Ovary (tissue), 9 donors: ENCODE measurements around the gene CENPC. TPM values are rescaled to one million over a fixed set of nuclear protein-coding genes. Genes with fewer than 3 reads are reported as not detected.

Experiments used
- DNase-seq, 5 donors: peaks; one replicate each; pipeline ENCODE4 v3.0.0-alpha.2; 2019 to 2020
- H3K27ac ChIP-seq, 2 donors: fragments of 200-600 bp; one replicate each; pipeline versions ENCODE4 v1.5.1 to v1.8.0; 2019 to 2022
- H3K27me3 ChIP-seq: fragments of 200-600 bp; one replicate; pipeline ENCODE4 v1.8.0; 2022
- H3K36me3 ChIP-seq: fragments of 200-600 bp; sonication (generic); one replicate; pipeline ENCODE4 v1.5.1; 2019
- H3K4me1 ChIP-seq: one replicate; pipeline ENCODE4 v1.8.1; 2013; ENCODE audit warnings: mild to moderate bottlenecking, moderate library complexity; ENCODE audit not compliant: insufficient read depth
- H3K4me3 ChIP-seq: fragments of 200-600 bp; sonication (generic); one replicate; pipeline ENCODE4 v1.5.1; 2017
- H3K9me3 ChIP-seq, 2 donors: fragments of 200-600 bp in 1 of 2; sonication (generic) in 1 of 2; one replicate each; pipeline versions ENCODE4 v1.5.1 to v1.8.1; 2013 to 2019; ENCODE audit warnings: mild to moderate bottlenecking in 1 of 2, moderate library complexity in 1 of 2
- CTCF ChIP-seq, 3 donors: fragments of 450-650 bp in 2 of 3; fragments of 200-600 bp in 1 of 3; IDR thresholded peaks; one replicate each; pipeline versions ENCODE4 v1.5.1 to v1.8.0; 2016 to 2022; ENCODE audit warnings: antibody characterized with exemption in 3 of 3, mild to moderate bottlenecking in 1 of 3
- EP300 ChIP-seq: sonication (generic); formaldehyde crosslinking; IDR thresholded peaks from one replicate; pipeline ENCODE4 v1.6.1; 2017; ENCODE audit warnings: antibody characterized with exemption
- POLR2A ChIP-seq: fragments of 450-650 bp; IDR thresholded peaks from one replicate; pipeline ENCODE4 v1.6.1; 2017; ENCODE audit warnings: antibody characterized with exemption, mild to moderate bottlenecking, moderate library complexity
- WGBS, 3 donors: extraction: QIAGEN DNeasy Blood & Tissue Kit in 1 of 3; methylation state at CpG; one replicate each; pipeline versions ENCODE4 v1.1.5 to v1.1.7; 2013 to 2017; 5-methylcytosine and 5-hydroxymethylcytosine counted together
- intact Hi-C, 4 donors: fragments of 100-400 bp; cut with DNase I; formaldehyde crosslinking; loops; one replicate each; pipeline versions ENCODE4 v1.11.0 to v1.15.1; 2022 to 2023
- polyA plus RNA-seq, 2 donors: library from polyadenylated mRNA; stranded (reverse); fragments of 200-250 nt in 1 of 2; fragments of 350-450 nt in 1 of 2; fragmentation: Illumina TruSeq in 1 of 2; extraction: RNeasy Lipid Tissue Mini Kit (QIAGEN cat#74804) in 1 of 2; gene quantifications; one replicate each; pipeline ENCODE4 v1.2.3, GENCODE V29; 2013 to 2014
- total RNA-seq, 7 donors: library from RNA; depleted of rRNA in 2 of 7; stranded (reverse); fragments of >200 nt in 2 of 7; fragmentation: NEBNext Ultra II Directional in 3 of 7; extraction: Animal tissue kit (Norgen Biotek cat#: 25700) in 3 of 7; gene quantifications; one replicate each; pipeline versions ENCODE4 v1.1.0 to v1.2.4, GENCODE V29; 2016 to 2023
- donor health status: DM: no; HTN: no; CAD: no; lungs with moderate emphysema.
- donor health status: DM: no; HTN: no; CAD: no.
- donor health status: Bipolar disorder and iron deficiency.
- donor health status: DM: yes; HTN: yes; CAD: no.
- donor health status: DM: no; HTN: no; CAD: no.
- donor health status: DM: yes; HTN: yes; CAD: no.

Gene CENPC
- total and polyA plus RNA-seq, 9 donors = 9.8 to 46.7 (median 27.7) TPM

GRCh38 chr4:67571975-67572374 lies 26.7 kb upstream of the CENPC start:
- intact Hi-C loops = no loop called here
- no peaks in the 10 kb centered on the region for H3K36me3 ChIP-seq
- H3K4me3 ChIP-seq = no peak overlapping the region
- H3K27ac ChIP-seq = no peak overlapping the region
- no peaks in the 10 kb centered on the region for H3K27me3 ChIP-seq
- TF ChIP-seq POLR2A (no peak), CTCF (IDR thresholded peaks at IDR 0.05) (no peak), EP300 (no peak)
- H3K4me1 ChIP-seq = no peaks in the 10 kb centered on the region
- no peak for DNase-seq
- WGBS, 3 donors = 52 to 86% (median 70%) methylated on average over 1 of the region's 1 CpG
- H3K9me3 ChIP-seq = no peaks in the 10 kb centered on the region

GRCh38 chr4:67570537-67570936 lies 25.2 kb upstream of the CENPC start:
- Histone ChIP-seq H3K4me1 (no peaks in the 10 kb centered on the region), H3K27me3 (no peaks in the 10 kb centered on the region), H3K27ac (no peak overlapping the region), H3K36me3 (no peaks in the 10 kb centered on the region), H3K4me3 (no peak overlapping the region), H3K9me3 (no peaks in the 10 kb centered on the region)
- no peak for DNase-seq
- TF ChIP-seq EP300 (no peak), POLR2A (no peak), CTCF (IDR thresholded peaks at IDR 0.05) (no peak)
- intact Hi-C loops = no loop called here
- 94 to 97% (median 94%) methylated on average over 1 of the region's 1 CpG for WGBS, 3 donors

- no peaks in the 10 kb centered on the region for H3K27me3 ChIP-seq
- intact Hi-C loops = no loop called here
- H3K27ac ChIP-seq = no peak overlapping the region
- no peak overlapping the region for H3K4me3 ChIP-seq
- no peaks in the 10 kb centered on the region for H3K9me3 ChIP-seq
- H3K36me3 ChIP-seq = no peaks in the 10 kb centered on the region
- no peak for DNase-seq
- no peaks in the 10 kb centered on the region for H3K4me1 ChIP-seq
- 96 to 97% (median 96%) methylated on average over 2 of the region's 2 CpGs for WGBS, 3 donors
- TF ChIP-seq POLR2A (no peak), EP300 (no peak), CTCF (IDR thresholded peaks at IDR 0.05) (no peak)
These were observed 23.5 kb upstream of the CENPC start for GRCh38 chr4:67568820-67569219.

- TF ChIP-seq POLR2A (no peak), CTCF (IDR thresholded peaks at IDR 0.05) (no peak), EP300 (no peak)
- 95 to 99% (median 97%) methylated on average over 3 of the region's 3 CpGs for WGBS, 3 donors
- no peak overlapping the region for H3K4me3 ChIP-seq
These were observed 21.0 kb upstream of the CENPC start for GRCh38 chr4:67566335-67566734.

GRCh38 chr4:67565284-67565683 lies 20.0 kb upstream of the CENPC start:
- DNase-seq = no peak
- Histone ChIP-seq H3K27me3 (no peaks in the 10 kb centered on the region), H3K9me3 (no peaks in the 10 kb centered on the region), H3K4me3 (no peak overlapping the region), H3K36me3 (no peaks in the 10 kb centered on the region), H3K4me1 (no peaks in the 10 kb centered on the region), H3K27ac (no peak overlapping the region)
- TF ChIP-seq CTCF (IDR thresholded peaks at IDR 0.05) (no peak), EP300 (no peak)
- intact Hi-C loops = no loop called here

More at GRCh38 chr4:67566335-67566734, 21.0 kb upstream of the CENPC start:
- Histone ChIP-seq H3K27ac (no peak overlapping the region), H3K4me1 (no peaks in the 10 kb centered on the region), H3K9me3 (no peaks in the 10 kb centered on the region), H3K36me3 (no peaks in the 10 kb centered on the region), H3K27me3 (no peaks in the 10 kb centered on the region)
- no peak for DNase-seq
- intact Hi-C loops = no loop called here
